HG03342 (cell line): ENCODE results near the gene RSPH6A.
A peak's percentile ranks its signal among the peaks of the same experiment; 100 is the strongest.

ENCODE experiments used
- ATAC-seq: cut with Tn5 transposase; IDR thresholded peaks from one replicate; pipeline ENCODE4 v1.9.1; 2021; ENCODE audit warnings: mild to moderate bottlenecking, moderate library complexity; ENCODE audit not compliant: unreplicated experiment

Gene RSPH6A

GRCh38 chr19:45825917-45826893, 11.1 kb upstream of the RSPH6A start:
- no peak for ATAC-seq

DNA sequence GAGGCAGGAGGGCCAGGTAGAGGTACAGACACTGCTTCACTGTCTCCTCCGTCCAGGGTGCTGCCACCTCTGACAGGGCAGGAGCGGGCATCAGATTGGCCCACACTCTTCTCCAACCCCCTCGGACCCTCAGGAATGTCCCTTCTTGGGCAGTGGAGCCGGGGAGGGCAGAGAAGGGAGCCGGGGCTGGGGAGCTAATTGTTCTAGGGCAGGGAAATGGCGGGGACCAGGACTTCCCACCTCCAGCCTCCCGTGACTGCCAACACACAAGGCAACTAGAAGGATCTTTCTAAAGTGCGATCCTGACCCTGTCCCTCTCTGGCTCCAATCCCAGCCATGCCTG, 10.1 kb upstream of the RSPH6A start:
- no peak for ATAC-seq

GRCh38 chr19:45824531-45825262, 9.6 kb upstream of the RSPH6A start:
- no peak for ATAC-seq

- ATAC-seq = no peak
Measured at GRCh38 chr19:45824041-45824471, 8.9 kb upstream of the RSPH6A start.

DNA sequence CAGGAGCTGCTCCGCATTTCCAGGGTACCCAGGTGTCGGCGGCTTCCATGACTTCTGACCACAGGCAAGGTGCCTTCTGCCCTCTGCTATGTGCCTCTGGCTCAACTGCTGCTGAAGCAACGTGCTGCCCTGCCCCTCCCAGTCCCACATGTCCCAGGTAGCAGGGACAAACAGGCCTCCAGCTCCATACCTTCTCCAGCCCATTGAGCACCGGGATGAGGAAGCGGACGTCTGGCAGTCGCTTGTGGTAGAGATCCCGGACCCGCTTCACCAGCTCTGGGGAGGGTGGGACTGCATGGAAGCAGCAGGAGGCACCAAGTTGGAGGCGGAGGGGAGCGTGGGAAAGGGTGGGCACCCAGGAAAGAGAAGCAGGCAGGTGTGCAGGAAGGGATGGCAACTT, 8.1 kb upstream of the RSPH6A start:
- no peak for ATAC-seq

GRCh38 chr19:45822716-45823115, 7.6 kb upstream of the RSPH6A start:
- ATAC-seq = no peak

DNA sequence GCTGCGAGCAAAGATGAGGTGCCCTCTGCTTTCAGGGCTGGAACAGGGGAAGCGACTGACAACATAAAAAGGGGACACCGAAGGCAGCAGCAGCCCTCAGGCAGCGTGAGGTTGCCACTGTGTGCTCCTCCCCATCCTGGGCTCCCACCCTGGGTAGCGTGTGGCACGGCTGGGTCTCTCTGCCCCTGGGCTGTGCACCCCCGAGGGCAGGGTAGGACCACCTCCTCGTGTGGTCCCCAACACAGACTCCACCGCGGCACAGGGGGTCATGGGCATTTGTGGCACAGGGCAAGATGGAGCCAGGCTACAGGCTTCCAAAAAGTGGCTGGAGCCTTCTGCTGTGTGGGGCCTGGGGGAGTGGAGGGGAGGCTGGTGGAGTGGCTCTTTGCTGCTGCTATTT, 6.5 kb upstream of the RSPH6A start:
- no peak for ATAC-seq

- no peak for ATAC-seq
Measured at GRCh38 chr19:45821103-45821521, 6.0 kb upstream of the RSPH6A start.

- ATAC-seq = no peak
Measured at GRCh38 chr19:45820413-45821102, 5.5 kb upstream of the RSPH6A start.

GRCh38 chr19:45819769-45820168, 4.7 kb upstream of the RSPH6A start:
- no peak for ATAC-seq

DNA sequence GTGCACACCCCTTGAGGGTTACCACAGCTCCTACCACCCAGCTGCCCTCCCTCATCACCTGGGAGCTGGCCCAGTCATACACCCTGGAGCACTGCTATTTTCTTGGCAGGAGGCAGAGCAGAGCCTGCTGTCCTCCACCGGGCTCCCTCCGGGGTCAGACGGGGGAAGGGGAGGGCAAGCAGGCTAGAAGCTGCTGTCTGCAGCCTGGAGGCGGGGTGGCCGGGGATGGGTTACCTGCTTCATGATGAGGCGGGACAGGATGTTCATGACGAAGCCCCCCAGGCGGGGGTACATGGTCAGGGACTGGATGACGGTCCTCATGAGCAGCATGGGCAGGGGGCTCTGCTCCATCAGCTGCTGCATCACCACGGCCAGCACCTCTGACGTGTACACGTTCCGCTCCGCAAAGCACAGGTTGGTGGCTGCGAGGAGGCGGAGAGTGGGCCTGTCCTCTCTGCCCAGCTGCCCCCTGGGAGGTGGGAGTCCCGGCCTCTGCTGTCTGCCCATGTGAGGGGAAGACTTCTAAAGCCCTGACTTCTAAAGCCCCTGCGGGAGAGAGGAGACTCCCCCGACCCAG, 2.7 kb upstream of the RSPH6A start:
- ATAC-seq = peak; percentile 9

DNA sequence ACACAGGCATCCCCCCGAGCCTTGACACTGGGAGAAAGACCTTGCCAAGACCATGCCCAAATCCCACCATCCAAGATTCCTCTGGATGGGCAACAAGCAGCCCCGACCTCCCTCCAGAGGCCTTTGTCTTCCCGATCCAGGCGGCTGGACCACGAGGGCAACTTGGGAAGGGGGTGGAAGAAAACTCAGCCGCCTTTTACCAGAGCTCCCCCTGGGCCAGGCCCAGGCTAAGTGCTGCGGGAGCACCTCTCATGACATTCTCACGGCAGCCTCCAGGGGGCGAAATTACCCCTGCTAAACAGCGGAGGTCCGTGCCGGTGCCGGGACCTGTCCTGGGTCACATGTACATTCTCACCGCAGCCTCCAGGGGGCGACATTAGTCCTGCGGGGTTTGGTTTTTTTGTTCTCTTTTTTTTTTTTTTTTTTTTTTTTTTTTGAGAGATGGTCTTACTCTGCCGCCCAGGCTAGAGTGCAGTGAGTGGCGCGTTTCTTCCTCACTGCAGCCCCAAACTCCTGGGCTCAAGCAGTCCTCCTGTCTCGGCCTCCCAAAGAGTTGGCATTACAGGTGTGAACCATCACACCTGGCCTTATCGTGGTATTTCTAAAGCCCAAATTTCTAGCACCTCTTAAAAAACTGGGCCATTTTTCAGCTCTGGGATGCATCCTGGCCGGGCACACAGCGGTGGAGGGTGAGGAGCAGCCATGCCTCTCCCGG, 2.1 kb upstream of the RSPH6A start:
- peak; percentile 75 for ATAC-seq

GRCh38 chr19:45816236-45817009, 1.3 kb upstream of the RSPH6A start:
- no peak for ATAC-seq

DNA sequence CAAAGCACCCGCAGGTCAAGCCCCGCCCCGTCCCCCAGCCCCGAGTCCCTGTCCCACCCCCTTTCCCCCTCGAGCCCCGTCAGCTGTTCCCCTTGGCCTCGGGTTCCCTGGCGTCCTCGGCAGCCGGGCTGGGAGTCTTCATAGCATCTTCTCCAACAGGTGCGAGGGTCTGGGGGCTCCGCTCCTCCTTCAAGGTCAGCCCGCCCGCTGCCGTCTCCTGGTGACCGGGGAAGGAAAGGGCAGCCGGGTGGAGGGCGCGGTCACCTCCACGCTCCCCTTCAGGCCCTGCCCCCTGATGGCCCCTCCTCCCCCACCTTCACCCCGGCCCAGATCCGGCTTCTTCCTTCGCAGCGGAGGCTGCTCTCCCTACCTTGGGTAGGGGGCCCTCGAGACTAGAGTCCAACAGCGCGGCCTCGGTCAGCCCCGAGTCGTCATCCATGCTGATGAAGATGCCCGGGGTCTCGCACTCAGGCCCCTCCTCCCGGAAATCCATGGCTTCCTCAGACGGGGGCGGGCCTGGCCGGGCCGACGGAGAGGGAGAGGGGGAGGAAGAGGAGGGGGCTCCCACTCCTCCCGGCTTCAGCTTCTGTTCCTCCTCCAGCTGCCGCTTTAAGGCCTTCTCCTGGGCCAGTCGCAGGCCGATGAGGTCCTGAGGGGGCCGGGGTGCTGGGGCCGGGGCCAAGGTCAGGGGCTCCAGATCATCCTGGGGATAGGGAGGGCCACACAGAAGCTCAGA, 541 bp upstream of the RSPH6A start:
- no peak for ATAC-seq

DNA sequence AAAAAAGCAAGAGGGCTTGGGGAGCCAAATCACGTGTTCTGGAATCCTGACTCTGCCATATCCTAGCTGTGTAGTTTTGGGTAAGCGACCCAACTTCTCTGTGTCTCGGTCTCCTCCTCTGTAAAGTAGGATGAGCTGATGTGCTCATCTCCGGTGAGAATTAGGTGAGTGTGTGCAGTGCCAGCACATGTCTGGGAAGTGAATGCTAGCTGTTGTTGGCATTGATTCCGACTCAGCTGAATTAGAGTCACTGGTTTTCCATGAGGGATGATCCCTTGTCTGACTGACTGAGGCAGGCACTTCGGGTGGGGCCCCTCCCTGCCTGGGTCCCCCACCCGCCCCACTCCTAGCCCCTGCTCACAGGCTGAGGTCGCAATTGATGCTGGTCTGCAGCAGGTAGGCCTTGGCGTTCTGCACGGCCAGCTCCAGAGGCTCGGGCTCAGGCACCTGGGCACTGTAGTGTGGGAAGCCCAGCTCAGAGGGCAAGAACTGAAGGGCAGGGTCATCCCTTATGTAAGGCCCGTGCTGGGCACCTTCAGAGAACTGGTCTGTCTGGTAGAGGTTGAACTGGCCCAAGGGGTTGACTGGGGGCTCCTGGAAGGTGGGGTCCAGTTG, 835 bp downstream of the RSPH6A start:
- no peak for ATAC-seq

DNA sequence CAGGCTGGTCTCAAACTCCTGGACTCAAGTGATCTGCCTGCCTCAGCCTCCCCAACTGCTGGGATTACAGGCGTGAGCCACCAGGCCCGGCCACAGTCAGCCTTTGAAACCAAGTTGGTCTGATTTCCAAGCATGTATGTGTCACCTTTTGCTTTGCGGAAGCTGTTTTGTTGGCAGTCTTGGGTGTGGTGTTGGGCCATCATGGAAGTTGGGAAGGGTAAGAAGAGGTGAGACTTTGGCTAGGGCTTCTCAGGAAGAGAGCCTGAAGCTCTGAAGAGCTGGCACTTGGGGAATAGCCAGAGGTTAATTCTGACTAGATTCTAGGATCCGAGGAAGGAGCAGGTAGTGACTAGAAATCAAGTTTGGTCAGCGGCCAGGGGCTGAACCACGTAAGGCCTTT, 2.8 kb downstream of the RSPH6A start:
- no peak for ATAC-seq

GRCh38 chr19:45809643-45810159, 5.4 kb downstream of the RSPH6A start:
- no peak for ATAC-seq

- no peak for ATAC-seq
Measured at GRCh38 chr19:45805719-45806118, 9.4 kb downstream of the RSPH6A start.

DNA sequence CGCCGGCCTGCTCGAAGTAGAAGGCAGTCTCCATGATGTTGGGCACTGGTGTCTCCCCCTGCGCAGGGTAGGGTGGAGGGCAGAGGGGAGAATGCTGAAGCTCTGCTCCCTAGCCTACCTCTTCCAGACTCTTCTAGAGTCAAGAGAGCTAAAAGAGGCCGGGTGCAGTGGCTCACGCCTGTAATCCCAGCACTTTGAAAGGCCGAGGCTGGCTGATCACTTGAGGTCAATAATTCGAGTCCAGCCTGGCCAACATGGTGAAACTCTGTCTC, 10.2 kb downstream of the RSPH6A start:
- no peak for ATAC-seq
